Lower leg skin (tissue), 4 donors: ENCODE results near the gene RAB11FIP3. TPM values are rescaled to one million over a fixed set of nuclear protein-coding genes. Genes with fewer than 3 reads are reported as not detected.

Experiments used
- DNase-seq, 2 donors: peaks; one replicate each; pipeline ENCODE4 v3.0.0-alpha.2; 2019; ENCODE audit warnings: low spot score in 2 of 2
- H3K4me3 ChIP-seq: fragments of 200-600 bp; sonication (generic); 2 replicates; pipeline ENCODE4 v1.5.1; 2017; ENCODE audit warnings: mild to moderate bottlenecking, low read depth; ENCODE audit not compliant: poor library complexity, severe bottlenecking
- CTCF ChIP-seq, 3 donors: fragments of 450-650 bp; IDR thresholded peaks; one replicate each; pipeline ENCODE4 v1.5.1; 2016; ENCODE audit warnings: antibody characterized with exemption in 3 of 3, mild to moderate bottlenecking in 3 of 3, moderate library complexity in 2 of 3
- POLR2A ChIP-seq, 2 donors: fragments of 450-650 bp; IDR thresholded peaks; one replicate each; pipeline ENCODE4 v1.6.1; 2016 to 2017; ENCODE audit warnings: antibody characterized with exemption in 2 of 2, mild to moderate bottlenecking in 1 of 2, moderate library complexity in 1 of 2
- WGBS, 2 donors: methylation state at CpG; one replicate each; pipeline ENCODE4 v1.1.5; 2018; 5-methylcytosine and 5-hydroxymethylcytosine counted together
- intact Hi-C: fragments of 100-400 bp; cut with DNase I; formaldehyde crosslinking; loops from one replicate; pipeline ENCODE4 v1.15.0; 2023; ENCODE audit warnings: low total_unique reads
- total RNA-seq, 4 donors: library from RNA; depleted of rRNA; stranded (reverse); fragments of >200 nt; gene quantifications; one replicate each; pipeline ENCODE4 v1.1.0, GENCODE V29; 2016

The RAB11FIP3 gene
- total RNA-seq, 4 donors from 2014 or later, result 22.1 to 66.3 (median 27.7) TPM

GRCh38 chr16:525520-526180 is 100.2 kb downstream of the RAB11FIP3 start:
- TF ChIP-seq CTCF (IDR thresholded peaks at IDR 0.05), result no peak
- no peak for TF ChIP-seq POLR2A (IDR thresholded peaks at IDR 0.05)
- H3K4me3 ChIP-seq, result no peak overlapping the region
- 35 to 41% methylated on average over 13 of the region's 13 CpGs for WGBS, 2 donors
- intact Hi-C loops, result no loop called here
- DNase-seq, result peak in 1 of 2 donors; percentile 51

- no peak for DNase-seq
- no peak for TF ChIP-seq CTCF (IDR thresholded peaks at IDR 0.05)
- TF ChIP-seq POLR2A (IDR thresholded peaks at IDR 0.05), result no peak
- 5 to 9% methylated on average over 12 to 25 of the region's 26 CpGs for WGBS, 2 donors
Observed at GRCh38 chr16:526181-527014, 100.9 kb downstream of the RAB11FIP3 start.

GRCh38 chr16:527015-527903 is 101.8 kb downstream of the RAB11FIP3 start, which contains the start of gene CAPN15:
Gene CAPN15, plus strand, starts transcription at chr16:527712. Its CDS starts 19,127 bp downstream, at chr16:546839.
- peak within 1 kb of the TSS; percentile 64 for H3K4me3 ChIP-seq
- peak; percentile 67 to 97 for DNase-seq
- intact Hi-C loops, result no loop called here
- WGBS, 2 donors, result 0 to 1% methylated on average over 56 to 72 of the region's 129 CpGs
- peak in 1 of 3 donors; percentile 13 for TF ChIP-seq CTCF (IDR thresholded peaks at IDR 0.05)
- TF ChIP-seq POLR2A (IDR thresholded peaks at IDR 0.05), result no peak

More at GRCh38 chr16:526181-527014, 100.9 kb downstream of the RAB11FIP3 start:
- peak overlapping the region; percentile 64 for H3K4me3 ChIP-seq
- intact Hi-C loops, result no loop called here

GRCh38 chr16:528111-529011 is 102.9 kb downstream of the RAB11FIP3 start:
- 1 to 8% methylated on average over 10 to 11 of the region's 55 CpGs for WGBS, 2 donors
- H3K4me3 ChIP-seq, result peak overlapping the region; percentile 48
- DNase-seq, result peak; percentile 55 to 91
- intact Hi-C loops, result no loop called here
- TF ChIP-seq POLR2A (IDR thresholded peaks at IDR 0.05) (no peak), CTCF (IDR thresholded peaks at IDR 0.05) (no peak)
